ENCODE measurements around the gene RPS21. TPM values are rescaled to one million over a fixed set of nuclear protein-coding genes. Genes with fewer than 3 reads are reported as not detected.

The RPS21 gene
- total and polyA plus RNA-seq, 9 of the 15 experiments (the other 6 are each of a cell fraction or from before 2014, with no cell fraction given) = 1,380 to 5,647 (median 3,091) TPM

DNA sequence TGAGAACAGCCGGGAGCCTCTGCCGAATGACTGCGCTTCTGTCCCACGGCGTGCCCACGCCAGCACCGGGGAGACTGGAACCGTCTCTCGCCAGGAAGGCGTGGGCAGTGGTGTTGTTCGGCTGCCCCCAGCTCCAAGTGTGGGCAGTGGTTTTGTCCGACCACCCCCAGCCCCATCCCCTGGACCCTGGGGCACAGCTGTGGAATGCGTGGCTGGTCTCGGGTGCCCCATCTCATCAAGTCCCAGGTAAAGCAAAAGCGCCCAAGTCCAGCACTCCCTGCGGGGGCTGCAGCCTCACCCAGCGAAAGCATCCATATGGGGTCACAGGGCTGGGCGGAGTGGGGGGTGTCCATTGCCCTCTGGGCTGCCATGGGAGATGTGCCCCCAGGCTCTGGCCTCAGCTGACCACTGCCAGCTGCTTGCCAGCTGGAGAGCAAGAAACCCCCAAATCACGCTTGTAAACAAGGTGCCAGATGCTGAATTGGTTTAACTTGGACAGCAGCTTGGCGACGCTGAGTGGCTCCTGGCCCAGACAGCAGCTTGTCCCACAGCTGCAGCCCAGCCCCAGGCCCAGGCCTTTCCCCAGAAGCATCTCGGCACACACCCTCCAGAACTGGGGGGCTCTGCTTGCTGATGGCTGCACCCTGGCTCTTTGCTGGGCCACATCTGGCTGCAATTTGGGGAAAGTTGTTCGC is 15.7 kb downstream of the RPS21 start:
- H3K9me3 ChIP-seq (replicated peaks; ENCODE audit: control insufficient read depth, insufficient read depth, low read depth, low read length) = no peaks in the 10 kb centered on the region
- peaks cover 14% of the 10 kb centered on the region for H3K79me2 ChIP-seq (ENCODE audit: control insufficient read depth, insufficient read depth, low read length)
- TF ChIP-seq SAFB2 (IDR thresholded peaks at IDR 0.05; ENCODE audit: borderline replicate concordance, low read depth, low read length, severe bottlenecking) (no peak), ESRRB (CRISPR knock-in tag; IDR thresholded peaks at IDR 0.05; ENCODE audit: borderline replicate concordance) (no peak), POLR2G (IDR thresholded peaks at IDR 0.05; ENCODE audit: low read depth, low read length) (0 out of 2 replicates have a peak, but pooled peaks have one; percentile 27)
- TF ChIP-seq, protein P1, sequence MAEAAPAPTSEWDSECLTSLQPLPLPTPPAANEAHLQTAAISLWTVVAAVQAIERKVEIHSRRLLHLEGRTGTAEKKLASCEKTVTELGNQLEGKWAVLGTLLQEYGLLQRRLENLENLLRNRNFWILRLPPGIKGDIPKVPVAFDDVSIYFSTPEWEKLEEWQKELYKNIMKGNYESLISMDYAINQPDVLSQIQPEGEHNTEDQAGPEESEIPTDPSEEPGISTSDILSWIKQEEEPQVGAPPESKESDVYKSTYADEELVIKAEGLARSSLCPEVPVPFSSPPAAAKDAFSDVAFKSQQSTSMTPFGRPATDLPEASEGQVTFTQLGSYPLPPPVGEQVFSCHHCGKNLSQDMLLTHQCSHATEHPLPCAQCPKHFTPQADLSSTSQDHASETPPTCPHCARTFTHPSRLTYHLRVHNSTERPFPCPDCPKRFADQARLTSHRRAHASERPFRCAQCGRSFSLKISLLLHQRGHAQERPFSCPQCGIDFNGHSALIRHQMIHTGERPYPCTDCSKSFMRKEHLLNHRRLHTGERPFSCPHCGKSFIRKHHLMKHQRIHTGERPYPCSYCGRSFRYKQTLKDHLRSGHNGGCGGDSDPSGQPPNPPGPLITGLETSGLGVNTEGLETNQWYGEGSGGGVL (CRISPR knock-in tag; IDR thresholded peaks at IDR 0.05) = no peak
- CTCF ChIA-PET (ENCODE audit: low intra/inter-chr PET ratio) = no interaction called here
- intact Hi-C loops (cut with micrococcal nuclease) (no loop called here), in situ Hi-C loops (cut with MboI) (no loop called here)
- H3K4me2 ChIP-seq (ENCODE audit: insufficient read depth, low read length) = no peak overlapping the region
- peaks cover 9% of the 10 kb centered on the region; the same call in 1 of the 3 replicates for H3K36me3 ChIP-seq (ENCODE audit: control insufficient read depth, insufficient read depth, low read length)
- BruUV-seq (replicated peaks) = no TSS peak
- no peaks in the 10 kb centered on the region for H3K27me3 ChIP-seq (ENCODE audit: control insufficient read depth in 2 of 2, insufficient read depth in 2 of 2, low read length in 2 of 2)
- H3K27ac ChIP-seq (ENCODE audit: extremely low read depth, low read depth, low read length) = no peak overlapping the region
- no peak overlapping the region for H2AFZ ChIP-seq (ENCODE audit: low read depth, low read length)
- H3K4me1 ChIP-seq (replicated peaks in 1 of 2; ENCODE audit: control insufficient read depth in 2 of 2, insufficient read depth in 2 of 2, low read length in 2 of 2) = peaks cover 4 to 57% of the 10 kb centered on the region in 2 experiments
- peak overlapping the region in 1 of 2 experiments; percentile 28; a peak in 1 of 4 replicates for H3K9ac ChIP-seq (ENCODE audit: insufficient read depth in 1 of 2, low read depth in 2 of 2, low read length in 2 of 2)
- no peak for ATAC-seq
- H3K9me1 ChIP-seq (ENCODE audit: control insufficient read depth, insufficient read depth, low read length) = no peaks in the 10 kb centered on the region
- WGBS (ENCODE audit: insufficient coverage, low coverage, missing lambda C conversion rate) = 81% methylated on average over 19 of the region's 23 CpGs
- 0 out of 2 replicates have a peak, but pooled peaks cover 8% of the 10 kb centered on the region for H4K20me1 ChIP-seq (replicated peaks; ENCODE audit: control insufficient read depth, insufficient read depth, low read length)
- no peak for FAIRE-seq
- POLR2A ChIA-PET = interaction anchor here (1.1 to 4.2 kb wide), 2 partner anchors 9 to 13 kb away, joined by 3 to 28 read pairs; no protein-coding TSS in a partner anchor
- no peak overlapping the region for H3K4me3 ChIP-seq
- DNase-seq (ENCODE audit: extremely low read depth in 1 of 4, low spot score in 3 of 4) = no peak
